ENCODE measurements around the gene JAG2. TPM values are rescaled to one million over a fixed set of nuclear protein-coding genes. Genes with fewer than 3 reads are reported as not detected.

JAG2 gene
- total RNA-seq, 1 experiment from 2014 or later: 43.7 TPM

DNA sequence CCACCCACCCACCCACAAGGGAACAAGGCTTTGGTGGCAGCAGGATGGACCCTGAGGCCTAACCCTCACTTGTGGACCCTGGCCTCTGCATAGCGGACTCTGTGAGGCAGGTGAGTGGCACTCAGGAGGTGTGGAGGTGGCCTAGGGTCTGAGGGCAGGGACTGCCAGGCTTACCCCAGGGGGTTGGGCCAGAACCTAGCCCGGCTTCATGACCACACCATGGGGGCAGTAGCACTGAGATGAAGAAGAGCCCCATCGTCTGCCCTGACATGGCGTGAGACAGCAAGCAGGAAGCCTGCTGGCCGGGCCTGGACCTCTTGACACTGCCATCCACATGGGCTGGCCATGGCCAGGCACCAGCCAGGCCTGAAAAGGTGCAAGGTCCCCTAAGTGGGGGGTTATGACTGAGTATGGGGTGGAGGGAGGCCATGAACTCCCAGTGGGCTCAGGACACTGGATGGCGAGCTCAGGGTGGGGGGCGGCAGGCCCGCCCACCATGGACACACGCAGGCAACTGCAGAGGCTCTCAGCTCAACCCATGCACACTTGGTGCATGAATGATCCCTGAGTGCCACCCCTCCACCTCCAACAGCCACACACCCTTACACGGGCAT, 29.3 kb downstream of the JAG2 start:
- TF ChIP-seq, protein P1, sequence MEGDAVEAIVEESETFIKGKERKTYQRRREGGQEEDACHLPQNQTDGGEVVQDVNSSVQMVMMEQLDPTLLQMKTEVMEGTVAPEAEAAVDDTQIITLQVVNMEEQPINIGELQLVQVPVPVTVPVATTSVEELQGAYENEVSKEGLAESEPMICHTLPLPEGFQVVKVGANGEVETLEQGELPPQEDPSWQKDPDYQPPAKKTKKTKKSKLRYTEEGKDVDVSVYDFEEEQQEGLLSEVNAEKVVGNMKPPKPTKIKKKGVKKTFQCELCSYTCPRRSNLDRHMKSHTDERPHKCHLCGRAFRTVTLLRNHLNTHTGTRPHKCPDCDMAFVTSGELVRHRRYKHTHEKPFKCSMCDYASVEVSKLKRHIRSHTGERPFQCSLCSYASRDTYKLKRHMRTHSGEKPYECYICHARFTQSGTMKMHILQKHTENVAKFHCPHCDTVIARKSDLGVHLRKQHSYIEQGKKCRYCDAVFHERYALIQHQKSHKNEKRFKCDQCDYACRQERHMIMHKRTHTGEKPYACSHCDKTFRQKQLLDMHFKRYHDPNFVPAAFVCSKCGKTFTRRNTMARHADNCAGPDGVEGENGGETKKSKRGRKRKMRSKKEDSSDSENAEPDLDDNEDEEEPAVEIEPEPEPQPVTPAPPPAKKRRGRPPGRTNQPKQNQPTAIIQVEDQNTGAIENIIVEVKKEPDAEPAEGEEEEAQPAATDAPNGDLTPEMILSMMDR (IDR thresholded peaks at IDR 0.05): no peak
- no TSS peak for BruUV-seq (replicated peaks)
- DNase-seq (ENCODE audit: low read depth, low spot score): no peak
- no peak overlapping the region for H3K4me3 ChIP-seq (ENCODE audit: low read depth in 2 of 2, low read length in 2 of 2)
- H3K27ac ChIP-seq (ENCODE audit: low read length): no peak overlapping the region
- in situ Hi-C loops (cut with HindIII; ENCODE audit: low pct_unique_long_range_greater_than_20kb, low sequenced_read_pairs) (no loop called here), intact Hi-C loops (cut with micrococcal nuclease; ENCODE audit: unreplicated experiment) (no loop called here)
- no peak for ATAC-seq
- CTCF ChIA-PET: no interaction called here
- no peaks in the 10 kb centered on the region for H3K36me3 ChIP-seq (ENCODE audit: control insufficient read depth, insufficient read depth, low read length)
- H3K9me3 ChIP-seq (ENCODE audit: control insufficient read depth, insufficient read depth, low read depth, low read length): no peaks in the 10 kb centered on the region
- POLR2A ChIA-PET: no interaction called here
- H3K27me3 ChIP-seq (ENCODE audit: control insufficient read depth, insufficient read depth, low read length): no peaks in the 10 kb centered on the region
- H3K4me1 ChIP-seq (ENCODE audit: control insufficient read depth, insufficient read depth, low read length): no peaks in the 10 kb centered on the region

DNA sequence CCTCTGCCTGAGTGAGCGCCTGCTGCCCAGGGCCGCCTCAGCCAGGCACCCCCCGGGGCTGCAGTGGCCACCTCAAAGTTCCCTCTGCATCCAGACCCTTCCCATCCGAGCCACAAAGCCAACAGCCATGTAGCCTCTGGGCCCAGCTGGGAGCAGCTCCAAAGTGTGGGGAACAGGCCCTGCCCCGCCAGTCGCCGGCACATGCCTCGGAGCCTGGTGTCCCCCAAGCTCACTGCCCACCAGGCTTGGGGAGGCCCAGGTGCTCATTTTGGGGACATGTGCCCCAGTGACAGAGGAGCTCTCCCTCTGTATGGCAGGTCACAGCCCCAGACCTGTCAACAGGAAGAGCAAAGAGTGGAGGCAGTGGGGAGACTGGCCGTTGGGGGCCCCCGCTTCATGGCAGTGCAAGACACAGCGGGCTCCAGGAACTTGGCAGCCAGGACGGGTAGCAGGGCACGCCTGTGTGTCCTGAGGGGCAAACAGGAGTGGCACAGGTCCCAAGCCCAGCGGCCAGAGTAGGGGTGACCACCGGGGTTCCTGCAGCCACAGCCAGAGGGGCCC, 29.9 kb downstream of the JAG2 start:
- no TSS peak for BruUV-seq (replicated peaks)
- no peaks in the 10 kb centered on the region for H3K27me3 ChIP-seq (ENCODE audit: control insufficient read depth, insufficient read depth, low read length)
- no peak for DNase-seq (ENCODE audit: low read depth, low spot score)
- ChIA-PET CTCF (no interaction called here), POLR2A (no interaction called here)
- intact Hi-C loops (cut with micrococcal nuclease; ENCODE audit: unreplicated experiment) (no loop called here), in situ Hi-C loops (cut with HindIII; ENCODE audit: low pct_unique_long_range_greater_than_20kb, low sequenced_read_pairs) (no loop called here)
- H3K36me3 ChIP-seq (ENCODE audit: control insufficient read depth, insufficient read depth, low read length): no peaks in the 10 kb centered on the region
- H3K9me3 ChIP-seq (ENCODE audit: control insufficient read depth, insufficient read depth, low read depth, low read length): no peaks in the 10 kb centered on the region
- TF ChIP-seq TCF7L2 (IDR thresholded peaks at IDR 0.05; ENCODE audit: low read depth, low read length): no peak
- no peak for TF ChIP-seq POLR2AphosphoS5 (IDR thresholded peaks at IDR 0.05; ENCODE audit: low read depth, low read length)
- TF ChIP-seq, protein P2, sequence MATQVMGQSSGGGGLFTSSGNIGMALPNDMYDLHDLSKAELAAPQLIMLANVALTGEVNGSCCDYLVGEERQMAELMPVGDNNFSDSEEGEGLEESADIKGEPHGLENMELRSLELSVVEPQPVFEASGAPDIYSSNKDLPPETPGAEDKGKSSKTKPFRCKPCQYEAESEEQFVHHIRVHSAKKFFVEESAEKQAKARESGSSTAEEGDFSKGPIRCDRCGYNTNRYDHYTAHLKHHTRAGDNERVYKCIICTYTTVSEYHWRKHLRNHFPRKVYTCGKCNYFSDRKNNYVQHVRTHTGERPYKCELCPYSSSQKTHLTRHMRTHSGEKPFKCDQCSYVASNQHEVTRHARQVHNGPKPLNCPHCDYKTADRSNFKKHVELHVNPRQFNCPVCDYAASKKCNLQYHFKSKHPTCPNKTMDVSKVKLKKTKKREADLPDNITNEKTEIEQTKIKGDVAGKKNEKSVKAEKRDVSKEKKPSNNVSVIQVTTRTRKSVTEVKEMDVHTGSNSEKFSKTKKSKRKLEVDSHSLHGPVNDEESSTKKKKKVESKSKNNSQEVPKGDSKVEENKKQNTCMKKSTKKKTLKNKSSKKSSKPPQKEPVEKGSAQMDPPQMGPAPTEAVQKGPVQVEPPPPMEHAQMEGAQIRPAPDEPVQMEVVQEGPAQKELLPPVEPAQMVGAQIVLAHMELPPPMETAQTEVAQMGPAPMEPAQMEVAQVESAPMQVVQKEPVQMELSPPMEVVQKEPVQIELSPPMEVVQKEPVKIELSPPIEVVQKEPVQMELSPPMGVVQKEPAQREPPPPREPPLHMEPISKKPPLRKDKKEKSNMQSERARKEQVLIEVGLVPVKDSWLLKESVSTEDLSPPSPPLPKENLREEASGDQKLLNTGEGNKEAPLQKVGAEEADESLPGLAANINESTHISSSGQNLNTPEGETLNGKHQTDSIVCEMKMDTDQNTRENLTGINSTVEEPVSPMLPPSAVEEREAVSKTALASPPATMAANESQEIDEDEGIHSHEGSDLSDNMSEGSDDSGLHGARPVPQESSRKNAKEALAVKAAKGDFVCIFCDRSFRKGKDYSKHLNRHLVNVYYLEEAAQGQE (IDR thresholded peaks at IDR 0.05; ENCODE audit: insufficient read depth in 1 of 2, low read depth in 2 of 2, low read length in 1 of 2): no peak
- TF ChIP-seq, protein P1 (IDR thresholded peaks at IDR 0.05): no peak
- TF ChIP-seq SIN3A (IDR thresholded peaks at IDR 0.05; ENCODE audit: borderline replicate concordance, insufficient read depth, low read depth, low read length): no peak
- no peaks in the 10 kb centered on the region for H3K4me1 ChIP-seq (ENCODE audit: control insufficient read depth, insufficient read depth, low read length)
- no peak overlapping the region for H3K4me3 ChIP-seq (ENCODE audit: low read depth in 2 of 2, low read length in 2 of 2)
- no peak; the same call in 1 of the 2 replicates for ATAC-seq
- H3K27ac ChIP-seq (ENCODE audit: low read length): no peak overlapping the region

All from Panc1 (cell line).